IPS-15b (cell line): ENCODE data around the gene TMEM138.

Source experiments
- H3K27me3 ChIP-seq: one replicate; pipeline ENCODE4 v1.6.1; 2013; ENCODE audit warnings: low read length; ENCODE audit not compliant: control insufficient read depth, insufficient read depth
- H3K36me3 ChIP-seq: one replicate; pipeline ENCODE4 v1.6.1; 2013; ENCODE audit warnings: low read length; ENCODE audit not compliant: control insufficient read depth, insufficient read depth
- H3K4me1 ChIP-seq: one replicate; pipeline ENCODE4 v1.6.1; 2013; ENCODE audit warnings: mild to moderate bottlenecking, low read length; ENCODE audit not compliant: control insufficient read depth, insufficient read depth
- H3K4me3 ChIP-seq: one replicate; pipeline ENCODE4 v1.5.1; 2013; ENCODE audit warnings: low read depth, low read length
- H3K9ac ChIP-seq: one replicate; pipeline ENCODE4 v1.6.1; 2013; ENCODE audit warnings: low read depth, mild to moderate bottlenecking, low read length
- H3K9me3 ChIP-seq: one replicate; pipeline ENCODE4 v1.6.1; 2013; ENCODE audit warnings: mild to moderate bottlenecking, low read length; ENCODE audit not compliant: control insufficient read depth, insufficient read depth

Gene TMEM138

GRCh38 chr11:61345170-61345610 is 17.0 kb upstream of the TMEM138 start:
- H3K4me1 ChIP-seq = no peaks in the 10 kb centered on the region
- peaks cover 19% of the 10 kb centered on the region for H3K36me3 ChIP-seq
- H3K4me3 ChIP-seq = no peak overlapping the region
- no peaks in the 10 kb centered on the region for H3K27me3 ChIP-seq
- no peak overlapping the region for H3K9ac ChIP-seq
- H3K9me3 ChIP-seq = no peaks in the 10 kb centered on the region

- Histone ChIP-seq H3K4me3 (no peak overlapping the region), H3K9me3 (no peaks in the 10 kb centered on the region), H3K4me1 (no peaks in the 10 kb centered on the region), H3K36me3 (peaks cover 19% of the 10 kb centered on the region), H3K9ac (no peak overlapping the region), H3K27me3 (no peaks in the 10 kb centered on the region)
These were observed 16.0 kb upstream of the TMEM138 start for GRCh38 chr11:61345954-61346843.

- H3K36me3 ChIP-seq = peaks cover 9% of the 10 kb centered on the region
- H3K27me3 ChIP-seq = no peaks in the 10 kb centered on the region
- H3K9me3 ChIP-seq = no peaks in the 10 kb centered on the region
- no peak overlapping the region for H3K4me3 ChIP-seq
- no peak overlapping the region for H3K9ac ChIP-seq
- H3K4me1 ChIP-seq = no peaks in the 10 kb centered on the region
These were observed 14.2 kb upstream of the TMEM138 start for GRCh38 chr11:61347916-61348461.

- no peak overlapping the region for H3K9ac ChIP-seq
- no peaks in the 10 kb centered on the region for H3K27me3 ChIP-seq
- H3K4me1 ChIP-seq = no peaks in the 10 kb centered on the region
- no peak overlapping the region for H3K4me3 ChIP-seq
- no peaks in the 10 kb centered on the region for H3K9me3 ChIP-seq
- H3K36me3 ChIP-seq = peaks cover 4% of the 10 kb centered on the region
These were observed 12.9 kb upstream of the TMEM138 start for GRCh38 chr11:61349189-61349751.

- no peaks in the 10 kb centered on the region for H3K27me3 ChIP-seq
- H3K4me3 ChIP-seq = no peak overlapping the region
- H3K36me3 ChIP-seq = peaks cover 4% of the 10 kb centered on the region
- no peaks in the 10 kb centered on the region for H3K4me1 ChIP-seq
- H3K9me3 ChIP-seq = no peaks in the 10 kb centered on the region
- H3K9ac ChIP-seq = no peak overlapping the region
These were observed 12.3 kb upstream of the TMEM138 start for GRCh38 chr11:61349916-61350315.

- Histone ChIP-seq H3K4me1 (no peaks in the 10 kb centered on the region), H3K4me3 (no peak overlapping the region), H3K27me3 (no peaks in the 10 kb centered on the region), H3K9ac (no peak overlapping the region), H3K36me3 (peaks cover 2% of the 10 kb centered on the region), H3K9me3 (no peaks in the 10 kb centered on the region)
These were observed 11.8 kb upstream of the TMEM138 start for GRCh38 chr11:61350336-61350735.

GRCh38 chr11:61350803-61351202 is 11.4 kb upstream of the TMEM138 start:
- Histone ChIP-seq H3K27me3 (no peaks in the 10 kb centered on the region), H3K4me1 (no peaks in the 10 kb centered on the region), H3K9ac (no peak overlapping the region), H3K9me3 (no peaks in the 10 kb centered on the region), H3K36me3 (no peaks in the 10 kb centered on the region), H3K4me3 (no peak overlapping the region)

- Histone ChIP-seq H3K9ac (no peak overlapping the region), H3K4me1 (no peaks in the 10 kb centered on the region), H3K9me3 (no peaks in the 10 kb centered on the region), H3K36me3 (no peaks in the 10 kb centered on the region), H3K4me3 (no peak overlapping the region), H3K27me3 (no peaks in the 10 kb centered on the region)
These were observed 10.1 kb upstream of the TMEM138 start for GRCh38 chr11:61352038-61352437.

- no peaks in the 10 kb centered on the region for H3K36me3 ChIP-seq
These were observed 8.8 kb upstream of the TMEM138 start for GRCh38 chr11:61353131-61354067.

GRCh38 chr11:61354208-61354607 is 8.0 kb upstream of the TMEM138 start:
- H3K4me1 ChIP-seq = no peaks in the 10 kb centered on the region
- H3K9me3 ChIP-seq = no peaks in the 10 kb centered on the region
- no peak overlapping the region for H3K4me3 ChIP-seq
- no peaks in the 10 kb centered on the region for H3K36me3 ChIP-seq
- H3K9ac ChIP-seq = no peak overlapping the region
- H3K27me3 ChIP-seq = no peaks in the 10 kb centered on the region

More at GRCh38 chr11:61353131-61354067, 8.8 kb upstream of the TMEM138 start:
- no peaks in the 10 kb centered on the region for H3K27me3 ChIP-seq
- no peaks in the 10 kb centered on the region for H3K9me3 ChIP-seq
- no peaks in the 10 kb centered on the region for H3K4me1 ChIP-seq
- no peak overlapping the region for H3K4me3 ChIP-seq
- H3K9ac ChIP-seq = no peak overlapping the region

- H3K9me3 ChIP-seq = no peaks in the 10 kb centered on the region
- no peak overlapping the region for H3K9ac ChIP-seq
- no peak overlapping the region for H3K4me3 ChIP-seq
- no peaks in the 10 kb centered on the region for H3K36me3 ChIP-seq
- no peaks in the 10 kb centered on the region for H3K27me3 ChIP-seq
- no peaks in the 10 kb centered on the region for H3K4me1 ChIP-seq
These were observed 5.5 kb upstream of the TMEM138 start for GRCh38 chr11:61356706-61357105.
